ENCODE results near the gene PCDHB13.

The PCDHB13 gene

DNA sequence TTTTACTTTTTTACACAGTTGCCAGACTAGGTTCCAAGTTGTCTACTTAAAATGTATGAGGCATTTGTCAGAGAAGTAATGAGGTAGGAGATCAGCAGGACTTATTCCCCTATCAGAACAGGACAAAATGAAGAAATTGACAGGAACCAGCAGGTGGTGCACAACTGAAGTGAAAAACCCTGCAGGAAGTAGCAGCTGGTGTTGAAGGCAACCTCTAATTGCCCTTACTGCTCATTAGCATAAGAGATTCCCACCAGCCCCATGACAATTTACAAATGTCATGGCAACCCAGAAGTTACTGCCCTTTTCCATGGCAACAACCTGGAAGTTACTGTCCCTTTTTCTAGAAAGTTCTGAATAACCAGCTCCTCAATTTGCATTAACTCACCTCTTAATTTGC lies 36.9 kb downstream of the PCDHB13 start:
- no peak overlapping the region for H3K4me3 ChIP-seq (ENCODE audit: control insufficient read depth, low read depth, low read length)
- TF ChIP-seq, protein P1, sequence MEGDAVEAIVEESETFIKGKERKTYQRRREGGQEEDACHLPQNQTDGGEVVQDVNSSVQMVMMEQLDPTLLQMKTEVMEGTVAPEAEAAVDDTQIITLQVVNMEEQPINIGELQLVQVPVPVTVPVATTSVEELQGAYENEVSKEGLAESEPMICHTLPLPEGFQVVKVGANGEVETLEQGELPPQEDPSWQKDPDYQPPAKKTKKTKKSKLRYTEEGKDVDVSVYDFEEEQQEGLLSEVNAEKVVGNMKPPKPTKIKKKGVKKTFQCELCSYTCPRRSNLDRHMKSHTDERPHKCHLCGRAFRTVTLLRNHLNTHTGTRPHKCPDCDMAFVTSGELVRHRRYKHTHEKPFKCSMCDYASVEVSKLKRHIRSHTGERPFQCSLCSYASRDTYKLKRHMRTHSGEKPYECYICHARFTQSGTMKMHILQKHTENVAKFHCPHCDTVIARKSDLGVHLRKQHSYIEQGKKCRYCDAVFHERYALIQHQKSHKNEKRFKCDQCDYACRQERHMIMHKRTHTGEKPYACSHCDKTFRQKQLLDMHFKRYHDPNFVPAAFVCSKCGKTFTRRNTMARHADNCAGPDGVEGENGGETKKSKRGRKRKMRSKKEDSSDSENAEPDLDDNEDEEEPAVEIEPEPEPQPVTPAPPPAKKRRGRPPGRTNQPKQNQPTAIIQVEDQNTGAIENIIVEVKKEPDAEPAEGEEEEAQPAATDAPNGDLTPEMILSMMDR (IDR thresholded peaks at IDR 0.05; ENCODE audit: control insufficient read depth, insufficient read depth, low read depth, low read length, missing control alignments), result no peak
- DNase-seq (ENCODE audit: low read depth), result no peak

GRCh38 chr5:141258464-141258863 lies 44.7 kb downstream of the PCDHB13 start:
- TF ChIP-seq, protein P1 (IDR thresholded peaks at IDR 0.05; ENCODE audit: control insufficient read depth, insufficient read depth, low read depth, low read length, missing control alignments), result no peak
- DNase-seq (ENCODE audit: low read depth), result no peak
- H3K4me3 ChIP-seq (ENCODE audit: control insufficient read depth, low read depth, low read length), result no peak overlapping the region

- TF ChIP-seq, protein P1 (IDR thresholded peaks at IDR 0.05; ENCODE audit: control insufficient read depth, insufficient read depth, low read depth, low read length, missing control alignments), result no peak
- H3K4me3 ChIP-seq (ENCODE audit: control insufficient read depth, low read depth, low read length), result no peak overlapping the region
- no peak for DNase-seq (ENCODE audit: low read depth)
Measured at GRCh38 chr5:141258948-141259347, 45.2 kb downstream of the PCDHB13 start.

GRCh38 chr5:141260458-141261237 lies 46.9 kb downstream of the PCDHB13 start:
- no peak for DNase-seq (ENCODE audit: low read depth)
- TF ChIP-seq, protein P1 (IDR thresholded peaks at IDR 0.05; ENCODE audit: control insufficient read depth, insufficient read depth, low read depth, low read length, missing control alignments), result no peak
- H3K4me3 ChIP-seq (ENCODE audit: control insufficient read depth, low read depth, low read length), result no peak overlapping the region

DNA sequence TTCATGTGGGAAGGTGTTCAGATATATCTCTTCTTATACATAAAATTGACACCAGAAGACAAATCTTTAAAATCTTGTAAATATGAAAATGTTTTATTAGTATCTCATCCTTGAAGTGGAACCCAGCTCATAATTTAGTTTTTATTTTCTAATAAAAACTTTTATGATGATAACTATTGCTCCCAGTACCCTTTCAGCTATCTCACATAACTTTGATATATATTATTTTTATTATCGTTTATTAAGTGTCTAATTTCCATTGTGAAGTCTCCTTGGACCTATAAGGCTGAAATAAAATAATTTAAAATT lies 47.5 kb downstream of the PCDHB13 start:
- TF ChIP-seq, protein P1 (IDR thresholded peaks at IDR 0.05; ENCODE audit: control insufficient read depth, insufficient read depth, low read depth, low read length, missing control alignments), result no peak
- no peak for DNase-seq (ENCODE audit: low read depth)
- no peak overlapping the region for H3K4me3 ChIP-seq (ENCODE audit: control insufficient read depth, low read depth, low read length)

Data from AG09309 (cell line).